Activated CD8-positive, alpha-beta memory T cell treated with anti-CD3 and anti-CD28 coated beads for 36 hours (primary cell): ENCODE results near the gene SPIRE2. TPM values are rescaled to one million over a fixed set of nuclear protein-coding genes. Genes with fewer than 3 reads are reported as not detected.
"Not testable (repeated sequence)": the region's sequence is repeated elsewhere in the genome, so short reads cannot be mapped to it uniquely, and the experiment has no call there.

ENCODE experiments used
- CTCF ChIA-PET: fragments of 350-600 bp; sonication (Branson Sonifier 250); formaldehyde crosslinking; loops from one replicate; lab custom pipeline; 2021; ENCODE audit warnings: antibody characterized with exemption; lab: Charles Lee
- POLR2A ChIA-PET: fragments of 350-600 bp; sonication (Branson Sonifier 250); formaldehyde crosslinking; loops from one replicate; lab custom pipeline; 2021; ENCODE audit warnings: antibody characterized with exemption; lab: Charles Lee
- total RNA-seq, 2 experiments: library from RNA; stranded (reverse); gene quantifications; one replicate each; pipeline ENCODE4 v1.2.3, GENCODE V29; 2021

The SPIRE2 gene
- total RNA-seq, 2 experiments from 2014 or later = 0.57 to 0.78 TPM

DNA sequence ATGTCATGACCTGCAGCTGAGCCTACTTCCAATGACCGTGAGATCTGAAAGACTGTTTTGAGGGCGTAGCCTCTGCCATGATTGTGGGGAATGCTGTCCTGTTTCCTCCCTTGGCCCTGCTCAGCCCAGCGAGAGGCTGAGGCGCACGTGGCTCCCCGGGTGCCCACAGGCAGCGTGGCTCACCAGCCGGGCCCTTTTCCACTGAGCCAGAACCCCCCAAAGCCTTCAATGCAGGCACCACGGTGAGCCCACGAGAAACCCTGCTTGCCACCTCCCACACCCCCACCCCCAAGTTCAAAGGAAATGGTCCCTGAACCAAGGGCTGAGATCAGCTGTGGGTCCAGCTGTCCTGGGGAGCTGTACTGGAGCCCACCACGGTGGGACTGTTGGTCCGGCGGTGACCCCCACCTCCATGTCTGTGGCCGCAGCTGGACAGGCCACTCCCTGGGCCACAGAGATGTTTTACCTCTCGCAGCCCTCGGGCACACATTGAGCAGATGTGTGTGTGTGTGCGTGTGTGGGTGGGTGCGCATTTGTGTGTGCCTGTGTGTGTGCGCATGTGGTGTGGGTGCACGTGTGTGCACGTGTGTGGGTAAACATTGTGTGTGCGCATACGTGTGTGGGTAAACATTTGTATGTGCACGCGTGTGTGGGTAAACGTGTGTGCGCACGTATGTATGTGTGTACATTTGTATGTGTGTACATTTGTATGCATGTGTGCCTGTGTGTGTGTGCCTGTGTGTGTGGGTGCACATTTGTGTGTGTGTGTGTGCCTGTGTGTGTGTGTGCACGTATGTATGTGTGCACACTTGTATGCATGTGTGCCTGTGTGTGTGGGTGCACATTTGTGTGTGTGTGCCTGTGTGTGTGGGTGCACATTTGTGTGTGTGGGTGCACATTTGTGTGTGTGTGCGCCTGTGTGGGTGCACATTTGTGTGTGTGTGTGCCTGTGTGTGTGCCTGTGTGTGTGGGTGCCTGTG, 85.4 kb downstream of the SPIRE2 start:
- POLR2A ChIA-PET = no interaction called here
- CTCF ChIA-PET = no interaction called here

DNA sequence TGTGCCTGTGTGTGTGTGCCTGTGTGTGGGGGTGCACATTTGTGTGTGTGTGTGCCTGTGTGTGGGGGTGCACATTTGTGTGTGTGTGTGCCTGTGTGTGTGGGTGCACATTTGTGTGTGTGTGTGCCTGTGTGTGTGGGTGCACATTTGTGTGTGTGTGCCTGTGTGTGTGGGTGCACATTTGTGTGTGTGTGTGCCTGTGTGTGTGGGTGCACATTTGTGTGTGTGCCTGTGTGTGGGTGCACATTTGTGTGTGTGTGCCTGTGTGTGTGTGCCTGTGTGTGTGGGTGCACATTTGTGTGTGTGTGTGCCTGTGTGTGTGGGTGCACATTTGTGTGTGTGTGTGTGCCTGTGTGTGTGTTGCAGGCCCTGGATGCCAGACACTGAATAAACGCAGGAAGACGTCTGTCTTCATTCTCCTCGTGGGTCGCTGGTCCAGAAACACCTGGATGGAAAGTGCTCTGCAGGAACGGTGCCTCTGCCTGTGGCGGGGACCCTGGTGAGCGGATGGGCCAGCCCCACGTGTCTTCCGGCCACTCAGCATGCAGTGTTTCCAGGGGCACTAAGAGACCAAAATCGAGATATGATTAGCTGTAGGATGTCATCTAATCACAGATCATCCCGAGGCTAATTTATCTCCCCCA, 86.5 kb downstream of the SPIRE2 start:
- POLR2A ChIA-PET, CTCF ChIA-PET: not testable (repeated sequence)

DNA sequence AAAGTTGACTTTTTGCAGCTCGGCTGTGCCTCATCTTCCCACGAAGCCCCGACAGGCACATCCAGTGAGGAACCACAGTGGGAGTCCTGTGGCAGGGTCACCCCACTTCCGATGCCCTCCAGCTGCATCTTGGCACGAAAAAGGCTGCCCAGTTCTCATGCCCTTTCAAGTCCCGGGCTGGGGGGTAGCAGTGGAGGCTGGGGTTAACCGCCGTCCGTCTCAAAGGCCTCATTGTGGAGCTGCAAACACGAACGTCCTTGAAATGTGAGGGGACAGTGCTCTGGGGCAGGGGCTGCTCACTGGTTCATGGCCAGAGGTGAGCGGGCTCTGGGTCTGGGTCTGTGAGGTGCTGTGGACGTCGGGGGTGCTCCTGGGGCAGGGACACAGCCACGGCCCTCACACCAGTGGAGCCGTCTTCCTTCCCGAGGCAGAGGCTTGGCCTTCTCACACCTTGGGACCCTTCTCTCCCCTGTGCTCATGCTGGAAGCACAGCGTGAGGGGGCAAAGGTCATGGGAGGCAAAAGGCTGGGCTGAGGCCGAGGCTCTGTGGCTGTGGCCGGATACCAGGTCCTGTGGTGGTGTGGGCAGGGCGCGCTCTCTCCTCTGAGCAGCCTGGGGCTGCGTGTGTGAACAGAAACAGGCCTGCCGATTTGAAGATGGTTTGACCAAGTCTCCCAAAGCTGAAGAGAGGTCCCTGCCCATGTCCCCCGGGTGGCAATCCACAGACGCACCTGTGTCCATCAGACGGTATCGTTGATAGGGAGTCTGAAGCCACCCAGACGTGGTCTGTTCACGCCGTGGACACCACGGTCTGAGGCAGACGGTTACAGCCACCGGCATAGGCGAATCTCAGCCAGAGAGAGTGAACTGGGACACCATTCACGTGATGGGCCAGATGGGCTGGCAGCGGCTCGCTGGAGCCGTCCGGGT, 87.3 kb downstream of the SPIRE2 start:
- POLR2A ChIA-PET = no interaction called here
- CTCF ChIA-PET = interaction anchor here (0.7 kb wide), 1 partner anchor 55 kb away, joined by 3 read pairs; no protein-coding TSS in a partner anchor

DNA sequence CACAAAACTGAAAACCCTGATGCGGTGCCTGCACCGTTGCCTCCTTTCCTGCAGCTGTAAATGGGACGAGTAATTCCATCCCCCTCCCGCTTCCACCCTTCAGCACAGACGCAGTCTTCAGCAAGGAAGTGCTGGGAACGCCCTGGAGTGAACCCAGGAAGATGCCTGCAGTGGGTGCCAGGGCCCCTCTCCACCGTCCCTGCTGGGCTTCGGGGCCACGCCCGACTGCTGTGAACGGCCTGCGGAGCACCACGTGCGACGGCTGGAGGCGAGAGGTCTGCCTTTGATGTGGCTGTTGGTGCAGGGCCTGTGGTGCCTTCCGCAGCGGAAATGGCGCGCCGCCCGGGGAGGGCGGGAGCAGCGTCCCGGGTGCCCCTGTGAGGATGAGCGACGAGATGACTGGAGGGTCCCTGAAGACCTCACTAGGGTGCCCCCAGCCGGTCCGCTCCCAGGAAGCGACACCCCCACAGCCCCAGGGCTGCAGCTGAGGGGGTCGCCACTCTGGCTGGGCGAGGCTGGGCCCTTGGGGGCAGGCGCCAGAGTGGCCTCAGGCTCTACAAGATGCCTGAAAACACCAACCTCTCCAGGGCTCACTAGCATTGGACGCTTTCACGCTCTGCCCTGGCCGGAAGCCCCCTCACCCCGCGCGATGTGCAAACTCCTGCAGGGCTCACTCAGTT, 89.6 kb downstream of the SPIRE2 start:
- CTCF ChIA-PET = interaction anchor here (1.2 to 2.4 kb wide), 3 partner anchors 8 to 218 kb away, joined by 3 to 10 read pairs (median 7); no protein-coding TSS in a partner anchor
- POLR2A ChIA-PET = interaction anchor here (0.7 kb wide), 1 partner anchor 195 kb away, joined by 3 read pairs; no protein-coding TSS in a partner anchor

DNA sequence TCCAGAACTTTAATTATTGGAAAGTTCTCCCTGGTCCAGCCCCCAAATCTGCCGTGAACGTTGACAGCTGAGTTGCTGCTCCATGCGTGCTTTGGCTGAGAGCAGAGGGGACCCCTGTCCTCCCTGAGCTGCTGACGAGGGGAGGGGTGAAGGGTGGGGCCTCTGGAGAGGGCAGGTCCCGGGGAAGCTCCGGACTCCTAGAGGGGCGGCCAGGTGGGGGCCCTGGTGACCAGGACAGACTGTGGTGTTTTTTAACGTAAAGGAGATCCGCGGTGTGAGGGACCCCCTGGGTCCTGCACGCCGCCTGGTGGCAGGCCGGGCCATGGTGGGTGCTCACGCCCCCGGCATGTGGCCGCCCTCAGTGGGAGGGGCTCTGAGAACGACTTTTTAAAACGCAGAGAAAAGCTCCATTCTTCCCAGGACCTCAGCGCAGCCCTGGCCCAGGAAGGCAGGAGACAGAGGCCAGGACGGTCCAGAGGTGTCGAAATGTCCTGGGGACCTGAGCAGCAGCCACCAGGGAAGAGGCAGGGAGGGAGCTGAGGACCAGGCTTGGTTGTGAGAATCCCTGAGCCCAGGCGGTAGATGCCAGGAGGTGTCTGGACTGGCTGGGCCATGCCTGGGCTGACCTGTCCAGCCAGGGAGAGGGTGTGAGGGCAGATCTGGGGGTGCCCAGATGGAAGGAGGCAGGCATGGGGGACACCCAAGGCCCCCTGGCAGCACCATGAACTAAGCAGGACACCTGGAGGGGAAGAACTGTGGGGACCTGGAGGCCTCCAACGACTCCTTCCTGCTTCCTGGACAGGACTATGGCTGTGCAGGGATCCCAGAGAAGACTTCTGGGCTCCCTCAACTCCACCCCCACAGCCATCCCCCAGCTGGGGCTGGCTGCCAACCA, 90.4 kb downstream of the SPIRE2 start, which contains the start of gene MC1R:
Gene MC1R, plus strand, starts transcription at position 410 of the 895 bp plus-strand sequence. Its CDS starts 397 bp downstream, at position 807.
- ChIA-PET POLR2A (no interaction called here), CTCF (interaction anchor here (0.5 to 2.4 kb wide), 5 partner anchors 8 to 219 kb away, joined by 3 to 10 read pairs (median 3); no protein-coding TSS in a partner anchor)

DNA sequence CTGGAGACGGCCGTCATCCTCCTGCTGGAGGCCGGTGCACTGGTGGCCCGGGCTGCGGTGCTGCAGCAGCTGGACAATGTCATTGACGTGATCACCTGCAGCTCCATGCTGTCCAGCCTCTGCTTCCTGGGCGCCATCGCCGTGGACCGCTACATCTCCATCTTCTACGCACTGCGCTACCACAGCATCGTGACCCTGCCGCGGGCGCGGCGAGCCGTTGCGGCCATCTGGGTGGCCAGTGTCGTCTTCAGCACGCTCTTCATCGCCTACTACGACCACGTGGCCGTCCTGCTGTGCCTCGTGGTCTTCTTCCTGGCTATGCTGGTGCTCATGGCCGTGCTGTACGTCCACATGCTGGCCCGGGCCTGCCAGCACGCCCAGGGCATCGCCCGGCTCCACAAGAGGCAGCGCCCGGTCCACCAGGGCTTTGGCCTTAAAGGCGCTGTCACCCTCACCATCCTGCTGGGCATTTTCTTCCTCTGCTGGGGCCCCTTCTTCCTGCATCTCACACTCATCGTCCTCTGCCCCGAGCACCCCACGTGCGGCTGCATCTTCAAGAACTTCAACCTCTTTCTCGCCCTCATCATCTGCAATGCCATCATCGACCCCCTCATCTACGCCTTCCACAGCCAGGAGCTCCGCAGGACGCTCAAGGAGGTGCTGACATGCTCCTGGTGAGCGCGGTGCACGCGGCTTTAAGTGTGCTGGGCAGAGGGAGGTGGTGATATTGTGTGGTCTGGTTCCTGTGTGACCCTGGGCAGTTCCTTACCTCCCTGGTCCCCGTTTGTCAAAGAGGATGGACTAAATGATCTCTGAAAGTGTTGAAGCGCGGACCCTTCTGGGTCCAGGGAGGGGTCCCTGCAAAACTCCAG, 91.5 kb downstream of the SPIRE2 start:
- CTCF ChIA-PET = interaction anchor here (0.5 to 2.4 kb wide), 3 partner anchors 10 to 220 kb away, joined by 3 to 10 read pairs (median 7); no protein-coding TSS in a partner anchor

DNA sequence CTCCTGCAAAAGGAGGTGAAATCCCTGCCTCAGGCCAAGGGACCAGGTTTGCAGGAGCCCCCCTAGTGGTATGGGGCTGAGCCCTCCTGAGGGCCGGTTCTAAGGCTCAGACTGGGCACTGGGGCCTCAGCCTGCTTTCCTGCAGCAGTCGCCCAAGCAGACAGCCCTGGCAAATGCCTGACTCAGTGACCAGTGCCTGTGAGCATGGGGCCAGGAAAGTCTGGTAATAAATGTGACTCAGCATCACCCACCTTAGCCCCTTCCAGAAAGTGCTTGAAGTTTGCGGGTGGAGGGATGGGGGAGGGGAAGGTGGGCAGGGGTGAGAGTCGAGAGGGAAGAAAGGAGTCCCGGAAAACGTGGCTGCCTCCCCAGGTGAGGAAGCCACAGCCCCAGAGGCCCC, 92.4 kb downstream of the SPIRE2 start:
- ChIA-PET CTCF (no interaction called here), POLR2A (interaction anchor here (1.0 kb wide), 1 partner anchor 29 kb away, joined by 3 read pairs; no protein-coding TSS in a partner anchor)

More for the DNA sequence above, 91.5 kb downstream of the SPIRE2 start:
- POLR2A ChIA-PET = interaction anchor here (1.0 kb wide), 1 partner anchor 30 kb away, joined by 3 read pairs; no protein-coding TSS in a partner anchor

Other genes with a start within 250 kb of the SPIRE2 start
- gene DPEP1, start 214.8 kb upstream of the SPIRE2 start, total RNA-seq = not detected
- gene CHMP1A, start 170.8 kb upstream of the SPIRE2 start, total RNA-seq = 10 to 100 TPM; 80.5 to 80.8 TPM
- 10 to 100 TPM; 13.7 to 14.4 TPM for gene SPATA33, start 170.6 kb upstream of the SPIRE2 start, total RNA-seq
- 10 to 100 TPM; 89.7 to 93.2 TPM for gene CDK10, start 141.8 kb upstream of the SPIRE2 start, total RNA-seq
- gene SPATA2L, start 126.8 kb upstream of the SPIRE2 start, total RNA-seq = 1 to 10 TPM; 7.4 to 7.9 TPM
- 1 to 10 TPM; 2.0 to 2.6 TPM for gene VPS9D1, start 107.6 kb upstream of the SPIRE2 start, total RNA-seq
- gene ZNF276, start 106.9 kb upstream of the SPIRE2 start, total RNA-seq = 10 to 100 TPM; 28.7 to 28.9 TPM
- gene FANCA, start 11.8 kb upstream of the SPIRE2 start, total RNA-seq = 100 to 1,000 TPM; 112 to 116 TPM
- 100 to 1,000 TPM; 146 to 153 TPM for gene TCF25, start 45.1 kb downstream of the SPIRE2 start, total RNA-seq
- gene MC1R, start 90.4 kb downstream of the SPIRE2 start, total RNA-seq = 1 to 10 TPM; 1.6 to 1.8 TPM
- gene TUBB3, start 94.9 kb downstream of the SPIRE2 start, total RNA-seq = under 1 TPM; 0.31 to 0.91 TPM
- 10 to 100 TPM; 38.0 to 40.7 TPM for gene DEF8, start 120.3 kb downstream of the SPIRE2 start, total RNA-seq
- gene DBNDD1, start 191.0 kb downstream of the SPIRE2 start, total RNA-seq = under 1 TPM; 0.11 to 0.17 TPM
- gene PRDM7, start 248.9 kb downstream of the SPIRE2 start, total RNA-seq = not detected